Uterus (tissue), 4 donors: ENCODE results near the gene DBI. TPM values are rescaled to one million over a fixed set of nuclear protein-coding genes. Genes with fewer than 3 reads are reported as not detected.
"Not testable (repeated sequence)": the region's sequence is repeated elsewhere in the genome, so short reads cannot be mapped to it uniquely, and the experiment has no call there.

Source experiments
- DNase-seq, 2 donors: peaks; one replicate each; pipeline ENCODE4 v3.0.0-alpha.2; 2019 to 2020
- H3K27ac ChIP-seq, 2 donors: fragments of 200-600 bp; sonication (generic); 1 replicate in 1 of 2; 2 replicates in 1 of 2; pipeline ENCODE4 v1.5.1; 2016 to 2018
- H3K27me3 ChIP-seq, 2 donors: fragments of 200-600 bp; sonication (generic); one replicate each; pipeline ENCODE4 v1.5.1; 2018 to 2019; ENCODE audit warnings: control low read depth in 1 of 2
- H3K36me3 ChIP-seq, 2 donors: fragments of 200-600 bp; sonication (generic); one replicate each; pipeline ENCODE4 v1.5.1; 2019; ENCODE audit warnings: control low read depth in 1 of 2
- H3K4me1 ChIP-seq, 2 donors: fragments of 200-600 bp; sonication (generic); one replicate each; pipeline ENCODE4 v1.5.1; 2018 to 2019; ENCODE audit warnings: control low read depth in 1 of 2
- H3K4me3 ChIP-seq, 2 donors: fragments of 200-600 bp; sonication (generic); 1 replicate in 1 of 2; 2 replicates in 1 of 2; pipeline ENCODE4 v1.5.1; 2018 to 2019; ENCODE audit warnings: mild to moderate bottlenecking in 1 of 2
- H3K9me3 ChIP-seq, 2 donors: fragments of 200-600 bp; sonication (generic); one replicate each; pipeline ENCODE4 v1.5.1; 2019; ENCODE audit warnings: control low read depth in 1 of 2
- POLR2A ChIP-seq, 2 donors: fragments of 450-650 bp; IDR thresholded peaks; one replicate each; pipeline ENCODE4 v1.6.1; 2016; ENCODE audit warnings: antibody characterized with exemption in 2 of 2, mild to moderate bottlenecking in 1 of 2, moderate library complexity in 1 of 2
- intact Hi-C: fragments of 100-400 bp; cut with DNase I; formaldehyde crosslinking; loops from one replicate; pipeline ENCODE4 v1.15.1; 2023; ENCODE audit warnings: low total_unique reads
- total RNA-seq, 4 donors: library from RNA; depleted of rRNA in 3 of 4; stranded (reverse); fragments of >200 nt in 3 of 4; gene quantifications; one replicate each; pipeline versions ENCODE4 v1.1.0 to v1.2.4, GENCODE V29; 2014 to 2023
- TF ChIP-seq, protein P1 (sequence below), 4 experiments: fragments of 200-600 bp in 2 of 4; fragments of 450-650 bp in 2 of 4; sonication (generic) in 2 of 4; IDR thresholded peaks; one replicate each; pipeline ENCODE4 v1.5.1; 2016 to 2019; ENCODE audit warnings: antibody characterized with exemption in 4 of 4, mild to moderate bottlenecking in 2 of 4, moderate library complexity in 1 of 4
- donor health status: DM: yes; HTN: yes; CAD: no.

The DBI gene
- total RNA-seq, 4 donors from 2014 or later = 2.6 to 46.8 (median 33.7) TPM

GRCh38 chr2:119397196-119397595 is 30.4 kb downstream of the DBI start:
- no peak overlapping the region for H3K27ac ChIP-seq
- no peaks in the 10 kb centered on the region for H3K36me3 ChIP-seq
- TF ChIP-seq, protein P1, sequence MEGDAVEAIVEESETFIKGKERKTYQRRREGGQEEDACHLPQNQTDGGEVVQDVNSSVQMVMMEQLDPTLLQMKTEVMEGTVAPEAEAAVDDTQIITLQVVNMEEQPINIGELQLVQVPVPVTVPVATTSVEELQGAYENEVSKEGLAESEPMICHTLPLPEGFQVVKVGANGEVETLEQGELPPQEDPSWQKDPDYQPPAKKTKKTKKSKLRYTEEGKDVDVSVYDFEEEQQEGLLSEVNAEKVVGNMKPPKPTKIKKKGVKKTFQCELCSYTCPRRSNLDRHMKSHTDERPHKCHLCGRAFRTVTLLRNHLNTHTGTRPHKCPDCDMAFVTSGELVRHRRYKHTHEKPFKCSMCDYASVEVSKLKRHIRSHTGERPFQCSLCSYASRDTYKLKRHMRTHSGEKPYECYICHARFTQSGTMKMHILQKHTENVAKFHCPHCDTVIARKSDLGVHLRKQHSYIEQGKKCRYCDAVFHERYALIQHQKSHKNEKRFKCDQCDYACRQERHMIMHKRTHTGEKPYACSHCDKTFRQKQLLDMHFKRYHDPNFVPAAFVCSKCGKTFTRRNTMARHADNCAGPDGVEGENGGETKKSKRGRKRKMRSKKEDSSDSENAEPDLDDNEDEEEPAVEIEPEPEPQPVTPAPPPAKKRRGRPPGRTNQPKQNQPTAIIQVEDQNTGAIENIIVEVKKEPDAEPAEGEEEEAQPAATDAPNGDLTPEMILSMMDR (IDR thresholded peaks at IDR 0.05) = no peak
- no peak for TF ChIP-seq POLR2A (IDR thresholded peaks at IDR 0.05)
- H3K9me3 ChIP-seq = no peaks in the 10 kb centered on the region
- no peaks in the 10 kb centered on the region for H3K4me1 ChIP-seq
- intact Hi-C loops = no loop called here
- no peak overlapping the region for H3K4me3 ChIP-seq
- no peak for DNase-seq
- H3K27me3 ChIP-seq = no peaks in the 10 kb centered on the region

DNA sequence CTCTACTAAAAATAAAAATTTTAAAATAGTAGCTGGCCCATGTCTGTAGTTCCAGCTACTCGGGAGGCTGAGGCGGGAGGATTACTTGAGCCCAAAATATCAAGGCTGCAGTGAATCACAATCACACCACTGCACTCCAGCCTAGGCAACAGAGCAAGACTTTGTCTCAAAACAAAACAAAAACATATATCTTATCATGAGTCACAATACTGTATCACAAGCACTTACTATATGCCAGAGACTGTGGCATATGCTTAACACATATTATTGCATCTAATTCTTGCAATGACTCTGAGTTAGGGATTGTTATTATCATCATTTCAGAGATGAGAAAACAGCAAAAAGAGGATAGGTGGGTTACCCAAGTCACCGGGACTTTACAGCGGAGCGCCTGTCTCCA is 35.3 kb downstream of the DBI start:
- TF ChIP-seq, protein P1 (IDR thresholded peaks at IDR 0.05) = no peak
- TF ChIP-seq POLR2A (IDR thresholded peaks at IDR 0.05) = no peak
- H3K36me3 ChIP-seq = no peaks in the 10 kb centered on the region
- H3K4me1 ChIP-seq = no peaks in the 10 kb centered on the region
- H3K9me3 ChIP-seq = no peaks in the 10 kb centered on the region
- no peak overlapping the region for H3K4me3 ChIP-seq
- intact Hi-C loops = no loop called here
- H3K27ac ChIP-seq = no peak overlapping the region
- DNase-seq = no peak
- H3K27me3 ChIP-seq = no peaks in the 10 kb centered on the region

- H3K4me3 ChIP-seq = no peak overlapping the region
- H3K36me3 ChIP-seq = no peaks in the 10 kb centered on the region
- no peak overlapping the region for H3K27ac ChIP-seq
- intact Hi-C loops = no loop called here
- no peaks in the 10 kb centered on the region for H3K9me3 ChIP-seq
- no peak for DNase-seq
- TF ChIP-seq POLR2A (IDR thresholded peaks at IDR 0.05) = no peak
- TF ChIP-seq, protein P1 (IDR thresholded peaks at IDR 0.05) = no peak
- H3K4me1 ChIP-seq = no peaks in the 10 kb centered on the region
- H3K27me3 ChIP-seq = no peaks in the 10 kb centered on the region
These were observed 36.1 kb downstream of the DBI start for GRCh38 chr2:119402645-119403560.

- H3K4me1 ChIP-seq, intact Hi-C loops, H3K27me3 ChIP-seq, H3K9me3 ChIP-seq, H3K36me3 ChIP-seq, DNase-seq, H3K4me3 ChIP-seq, H3K27ac ChIP-seq: not testable (repeated sequence)
These were observed 36.8 kb downstream of the DBI start for GRCh38 chr2:119403618-119404017.

DNA sequence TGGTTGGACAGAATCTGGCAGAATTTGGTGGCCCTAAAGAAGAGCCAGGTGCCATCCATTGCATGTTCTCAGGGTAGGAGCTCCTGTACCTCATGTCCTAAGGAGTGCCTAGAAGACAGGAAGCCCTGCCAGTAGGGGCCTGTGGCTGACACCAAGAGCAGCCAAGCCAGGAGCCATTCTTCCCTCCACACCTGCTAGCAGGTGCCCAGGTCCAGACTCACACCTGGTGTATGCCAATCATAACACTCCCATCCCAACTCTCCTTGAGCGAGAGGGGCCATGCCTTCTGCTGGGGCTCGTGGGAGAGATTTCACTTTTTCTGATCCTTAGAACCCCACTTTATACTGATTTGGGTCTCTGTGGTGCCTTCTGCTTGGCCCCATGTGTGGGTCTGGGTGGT is 38.4 kb downstream of the DBI start:
- intact Hi-C loops = no loop called here
- Histone ChIP-seq H3K9me3 (no peaks in the 10 kb centered on the region), H3K27me3 (no peaks in the 10 kb centered on the region), H3K4me3 (no peak overlapping the region), H3K36me3 (no peaks in the 10 kb centered on the region), H3K4me1 (no peaks in the 10 kb centered on the region), H3K27ac (no peak overlapping the region)
- no peak for TF ChIP-seq POLR2A (IDR thresholded peaks at IDR 0.05)
- TF ChIP-seq, protein P1 (IDR thresholded peaks at IDR 0.05) = no peak
- no peak for DNase-seq
